Activated naive CD4-positive, alpha-beta T cell treated with anti-CD3 and anti-CD28 coated beads for 36 hours (primary cell): ENCODE results near the gene NBAS. TPM values are rescaled to one million over a fixed set of nuclear protein-coding genes. Genes with fewer than 3 reads are reported as not detected.

Experiments
- CTCF ChIA-PET: fragments of 350-600 bp; sonication (Branson Sonifier 250); formaldehyde crosslinking; loops from one replicate; lab custom pipeline; 2021; ENCODE audit warnings: antibody characterized with exemption; lab: Charles Lee
- DNase-seq: peaks from one replicate; pipeline ENCODE4 v3.0.0-alpha.2; 2020
- H3K27ac Mint-ChIP-seq: one replicate; pipeline ENCODE4 v1.8.0; 2021; ENCODE audit warnings: mild to moderate bottlenecking, mixed read lengths
- H3K27me3 Mint-ChIP-seq: one replicate; pipeline ENCODE4 v1.8.0; 2021; ENCODE audit warnings: low read depth, mixed read lengths
- H3K36me3 Mint-ChIP-seq: one replicate; pipeline ENCODE4 v1.8.0; 2021; ENCODE audit warnings: low read depth, mixed read lengths
- H3K4me1 Mint-ChIP-seq: one replicate; pipeline ENCODE4 v1.8.0; 2021; ENCODE audit warnings: low read depth, mixed read lengths
- H3K4me3 Mint-ChIP-seq: one replicate; pipeline ENCODE4 v1.8.0; 2021; ENCODE audit warnings: mild to moderate bottlenecking, moderate library complexity, mixed read lengths
- H3K9me3 Mint-ChIP-seq: one replicate; pipeline ENCODE4 v1.8.0; 2021; ENCODE audit warnings: mixed read lengths
- intact Hi-C: fragments of 100-400 bp; cut with micrococcal nuclease; formaldehyde crosslinking; loops from one replicate; pipeline ENCODE4 v1.15.1; 2023
- total RNA-seq, 2 experiments: library from RNA; stranded (reverse); gene quantifications; one replicate each; pipeline ENCODE4 v1.2.3, GENCODE V29; 2021

Gene NBAS
- total RNA-seq, result 10 to 100 TPM; 45.5 to 46.4 TPM

DNA sequence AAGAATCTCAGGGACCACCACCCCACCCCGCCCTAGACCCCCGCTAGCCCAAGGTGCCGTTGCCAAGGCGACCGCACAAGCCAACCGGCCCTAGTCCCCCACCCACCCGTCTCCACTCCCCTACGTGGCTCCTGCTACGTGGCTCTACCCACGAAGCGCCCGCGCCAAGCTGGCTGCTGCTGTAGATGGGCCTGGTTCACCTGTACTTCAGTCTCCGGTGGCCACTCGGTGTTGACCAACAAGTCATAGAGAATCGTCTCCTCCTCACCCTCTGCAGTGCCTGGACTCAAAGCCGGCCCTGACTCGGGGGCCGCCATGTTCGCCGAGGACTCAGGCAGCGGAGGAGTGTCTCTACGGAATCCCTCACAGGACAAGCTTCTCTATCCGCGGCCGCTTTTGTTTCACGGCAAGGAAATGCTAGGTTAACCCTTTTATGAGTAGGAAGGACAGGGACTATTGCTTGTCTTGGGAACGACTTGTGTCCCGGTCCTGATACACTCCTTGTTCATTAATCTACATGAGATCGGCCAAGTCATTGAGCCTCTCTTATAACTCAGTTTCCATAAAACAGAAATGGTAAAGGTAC lies at the start of gene NBAS:
Gene NBAS, minus strand, starts transcription at position 347 of the 586 bp plus-strand sequence. Its CDS starts 30 bp downstream, at position 317.
- no peaks in the 10 kb centered on the region for H3K36me3 Mint-ChIP-seq
- H3K4me3 Mint-ChIP-seq, result peak within 1 kb of the TSS; percentile 98
- H3K27me3 Mint-ChIP-seq, result no peaks in the 10 kb centered on the region
- peak within 1 kb of the TSS; percentile 92 for H3K27ac Mint-ChIP-seq
- peak; percentile 94 for DNase-seq
- intact Hi-C loops, result loop anchor here (1.0 kb wide), 4 partner anchors 16 to 419 kb away; partner anchors contain the start of gene DDX1
- H3K4me1 Mint-ChIP-seq, result peaks cover 32% of the 10 kb centered on the region
- H3K9me3 Mint-ChIP-seq, result no peaks in the 10 kb centered on the region
- CTCF ChIA-PET, result interaction anchor here (1.3 to 3.2 kb wide), 4 partner anchors 10 to 28 kb away, joined by 3 to 21 read pairs (median 7); no protein-coding TSS in a partner anchor

DNA sequence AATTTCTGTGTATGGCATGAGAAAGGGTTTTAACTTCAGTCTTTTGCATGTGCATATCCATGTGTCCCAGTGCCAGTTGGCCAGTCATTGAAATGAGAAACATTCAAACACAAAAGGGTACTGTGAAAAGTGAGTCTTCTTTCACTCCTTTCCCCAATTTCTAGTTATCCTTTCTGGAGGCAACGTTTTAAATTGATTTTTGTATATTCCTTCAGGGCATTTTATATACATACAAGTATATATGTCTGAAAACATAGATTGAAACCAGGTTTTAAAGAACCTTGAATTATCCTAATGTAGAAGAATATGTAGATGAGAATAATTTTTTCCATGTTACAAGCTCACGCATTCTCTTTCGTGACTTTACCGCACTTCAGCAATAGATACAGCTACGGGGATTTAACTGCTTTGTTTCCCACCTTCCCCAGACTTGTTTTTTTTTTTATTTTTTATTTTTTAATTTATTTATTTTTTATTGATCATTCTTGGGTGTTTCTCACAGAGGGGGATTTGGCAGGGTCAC lies 49.4 kb upstream of the NBAS start:
- intact Hi-C loops, result no loop called here
- no peak overlapping the region for H3K4me3 Mint-ChIP-seq
- no peaks in the 10 kb centered on the region for H3K9me3 Mint-ChIP-seq
- no peak for DNase-seq
- CTCF ChIA-PET, result interaction anchor here (0.9 kb wide), 1 partner anchor 22 kb away, joined by 3 read pairs; no protein-coding TSS in a partner anchor
- peaks cover 41% of the 10 kb centered on the region for H3K36me3 Mint-ChIP-seq
- H3K27ac Mint-ChIP-seq, result no peak overlapping the region
- H3K27me3 Mint-ChIP-seq, result no peaks in the 10 kb centered on the region
- no peaks in the 10 kb centered on the region for H3K4me1 Mint-ChIP-seq

DNA sequence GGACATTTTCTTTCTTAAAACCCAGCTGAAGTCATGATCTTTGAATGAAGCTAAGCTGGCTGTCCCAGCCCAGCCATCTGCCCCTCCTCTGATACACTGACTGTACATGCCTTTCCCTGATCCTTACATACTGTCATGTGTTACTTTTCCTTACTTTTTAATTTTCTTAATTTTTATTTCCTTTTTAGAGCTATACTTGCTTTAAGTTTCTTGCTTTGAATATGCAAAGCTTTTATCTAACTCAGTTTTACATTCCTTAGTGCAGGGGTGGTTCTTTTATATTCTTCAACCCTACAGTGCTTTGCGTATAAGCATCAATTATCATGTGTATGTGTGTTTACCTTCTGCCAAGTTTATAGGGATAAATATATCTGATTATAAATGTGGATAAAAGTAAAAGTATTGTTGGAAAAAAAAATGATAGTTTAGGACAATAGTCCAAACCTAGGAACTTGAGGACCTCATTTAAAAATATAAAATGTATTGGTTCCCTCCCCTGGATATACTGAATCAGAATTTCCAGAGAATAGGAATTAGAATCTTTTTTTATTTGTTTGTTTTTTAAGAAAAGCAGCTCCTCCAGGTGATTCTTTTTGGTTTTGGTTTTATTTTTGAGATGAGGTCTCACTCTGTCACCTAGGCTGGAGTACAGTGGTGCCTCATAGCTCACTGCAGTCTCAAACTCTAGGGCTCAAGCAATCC lies 48.4 kb upstream of the NBAS start:
- H3K4me1 Mint-ChIP-seq, result no peaks in the 10 kb centered on the region
- no peaks in the 10 kb centered on the region for H3K27me3 Mint-ChIP-seq
- no peak overlapping the region for H3K27ac Mint-ChIP-seq
- H3K36me3 Mint-ChIP-seq, result peaks cover 44% of the 10 kb centered on the region
- H3K4me3 Mint-ChIP-seq, result no peak overlapping the region
- H3K9me3 Mint-ChIP-seq, result no peaks in the 10 kb centered on the region
- intact Hi-C loops, result no loop called here
- no peak for DNase-seq
- CTCF ChIA-PET, result no interaction called here

DNA sequence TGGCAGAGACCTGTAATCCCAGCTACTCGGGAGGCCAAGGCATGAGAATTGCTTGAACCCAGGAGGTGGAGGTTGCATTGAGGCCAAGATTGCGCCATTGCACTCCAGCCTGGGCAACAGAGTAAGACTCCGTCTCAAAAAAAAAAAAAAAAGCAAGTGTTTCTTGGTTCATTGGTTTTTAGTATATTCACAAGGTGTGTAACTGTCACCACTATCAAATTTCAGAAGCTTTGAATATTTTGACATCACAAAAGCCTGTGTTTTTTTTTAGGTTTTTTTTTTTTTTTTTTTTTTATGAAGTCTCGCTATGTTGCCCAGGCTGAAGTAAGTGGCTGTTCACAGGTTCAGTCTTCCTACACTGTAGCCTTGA lies 47.2 kb upstream of the NBAS start:
- DNase-seq, result no peak
- Mint-ChIP-seq H3K27ac (no peak overlapping the region), H3K4me1 (no peaks in the 10 kb centered on the region), H3K27me3 (no peaks in the 10 kb centered on the region), H3K4me3 (no peak overlapping the region), H3K36me3 (peaks cover 46% of the 10 kb centered on the region), H3K9me3 (no peaks in the 10 kb centered on the region)
- intact Hi-C loops, result no loop called here
- CTCF ChIA-PET, result no interaction called here

DNA sequence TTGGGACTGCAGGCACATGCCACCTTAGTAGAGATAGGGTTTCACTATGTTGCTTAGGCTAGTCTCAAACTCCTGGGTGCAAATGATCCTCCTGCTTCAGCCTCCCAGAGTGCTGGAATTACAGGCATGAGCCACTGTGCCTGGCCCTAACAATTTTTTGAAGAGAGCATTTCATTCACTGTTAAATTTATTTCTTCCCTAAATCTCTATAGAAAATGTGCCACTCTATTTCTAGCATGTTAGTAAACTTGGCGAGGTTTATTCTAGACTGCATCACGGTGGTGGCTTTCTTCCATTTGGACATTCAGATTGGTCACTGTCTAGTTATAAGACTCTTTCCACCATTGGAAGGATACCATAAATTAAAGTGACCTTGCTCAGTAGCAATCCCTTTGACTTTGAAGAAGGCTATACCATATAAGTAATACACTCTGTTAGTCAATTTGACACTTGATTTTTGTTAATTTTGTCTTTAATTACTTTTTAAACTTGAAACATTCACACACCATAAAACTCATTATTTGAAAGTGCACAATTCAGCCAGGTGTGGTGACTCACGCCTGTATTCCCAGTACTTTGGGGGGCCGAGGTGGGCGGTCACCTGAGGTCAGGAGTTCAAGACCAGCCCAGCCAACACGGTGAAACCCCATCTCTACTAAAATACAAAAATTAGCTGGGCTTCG lies 46.7 kb upstream of the NBAS start:
- Mint-ChIP-seq H3K27me3 (no peaks in the 10 kb centered on the region), H3K4me3 (no peak overlapping the region), H3K36me3 (peaks cover 48% of the 10 kb centered on the region), H3K27ac (no peak overlapping the region), H3K4me1 (no peaks in the 10 kb centered on the region), H3K9me3 (no peaks in the 10 kb centered on the region)
- CTCF ChIA-PET, result no interaction called here
- no peak for DNase-seq
- intact Hi-C loops, result no loop called here

DNA sequence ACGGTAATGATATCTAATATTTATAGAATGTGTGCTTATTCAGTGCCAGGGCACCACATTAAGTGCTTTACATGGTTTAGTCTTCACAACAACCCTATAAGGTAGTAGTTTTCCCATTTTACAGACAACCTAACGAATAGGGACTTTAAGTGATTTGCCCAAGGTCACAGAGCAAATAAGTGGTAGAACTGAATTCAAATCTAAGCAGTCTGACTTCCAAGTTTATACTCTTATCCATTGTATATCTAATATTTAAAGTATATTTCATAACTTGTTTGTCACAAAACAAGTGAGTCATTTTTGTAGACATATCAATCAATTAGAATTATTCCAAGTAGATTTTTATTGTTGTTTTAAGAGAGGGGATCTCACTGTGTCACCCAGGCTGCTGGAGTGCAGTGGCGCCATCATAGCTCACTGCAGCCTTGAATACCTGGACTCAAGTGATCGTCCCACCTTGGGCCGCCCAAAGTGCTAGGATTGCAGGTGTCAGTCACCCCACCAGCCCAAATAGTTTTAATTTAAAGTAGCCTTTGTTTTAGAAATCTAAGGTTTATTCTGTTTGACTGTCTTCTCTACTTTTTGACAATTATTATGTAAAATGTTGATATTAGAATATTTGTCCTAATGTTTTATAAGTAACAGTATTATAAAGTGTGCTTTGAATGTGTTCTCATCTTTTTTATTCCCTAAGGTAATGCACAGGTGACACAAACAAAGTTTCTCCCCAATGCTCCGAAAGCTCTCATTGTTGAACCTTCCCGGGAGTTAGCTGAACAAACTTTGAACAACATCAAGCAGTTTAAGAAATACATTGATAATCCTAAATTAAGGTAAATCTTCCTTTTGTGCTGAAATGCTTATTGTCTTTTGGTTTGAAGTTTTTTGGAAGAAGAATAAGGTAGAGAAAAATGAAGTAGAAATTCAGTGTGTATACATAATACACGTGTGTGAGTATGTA lies 45.6 kb upstream of the NBAS start:
- Mint-ChIP-seq H3K9me3 (no peaks in the 10 kb centered on the region), H3K4me3 (no peak overlapping the region), H3K27me3 (no peaks in the 10 kb centered on the region), H3K27ac (no peak overlapping the region), H3K36me3 (peaks cover 55% of the 10 kb centered on the region), H3K4me1 (no peaks in the 10 kb centered on the region)
- CTCF ChIA-PET, result no interaction called here
- DNase-seq, result no peak
- intact Hi-C loops, result no loop called here

DNA sequence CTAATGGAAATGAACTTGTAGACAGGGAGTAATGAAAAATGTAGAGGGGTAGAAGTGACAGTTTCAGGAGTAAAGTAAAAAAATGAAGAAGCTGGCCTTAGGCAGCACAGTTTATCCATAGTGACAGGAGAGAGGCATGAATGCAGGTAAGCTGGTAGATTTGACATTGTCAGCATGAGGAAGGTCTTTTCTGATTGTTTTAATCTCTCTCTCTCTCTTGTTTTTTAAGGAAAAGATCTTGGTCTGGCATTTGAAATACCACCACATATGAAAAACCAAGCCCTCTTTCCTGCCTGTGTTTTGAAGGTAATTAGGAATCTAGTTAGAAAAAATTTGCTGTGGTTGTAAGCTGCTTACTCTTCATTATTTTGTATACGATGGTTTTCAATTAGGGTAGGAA lies 44.6 kb upstream of the NBAS start:
- Mint-ChIP-seq H3K36me3 (peaks cover 59% of the 10 kb centered on the region), H3K4me1 (no peaks in the 10 kb centered on the region), H3K27me3 (no peaks in the 10 kb centered on the region), H3K27ac (no peak overlapping the region), H3K9me3 (no peaks in the 10 kb centered on the region), H3K4me3 (no peak overlapping the region)
- intact Hi-C loops, result no loop called here
- CTCF ChIA-PET, result no interaction called here
- no peak for DNase-seq

DNA sequence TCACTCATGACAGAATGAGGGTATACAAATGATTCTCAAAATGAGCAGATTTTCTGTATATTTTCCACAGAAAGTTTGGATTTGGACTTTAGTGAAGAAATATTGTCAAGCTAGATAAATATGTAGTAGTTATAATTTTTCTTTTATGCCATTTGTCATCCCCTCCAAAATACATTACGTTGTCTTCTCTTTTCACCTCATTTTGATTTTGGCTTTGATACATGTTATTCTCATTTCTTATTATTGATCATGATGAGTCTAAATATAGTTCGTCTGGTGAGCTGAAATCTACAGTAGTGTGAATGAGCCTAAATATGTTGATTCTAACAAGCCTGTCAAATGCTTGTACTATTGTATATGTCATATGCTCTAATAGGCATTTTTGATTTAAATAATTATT lies 42.8 kb upstream of the NBAS start:
- Mint-ChIP-seq H3K36me3 (peaks cover 52% of the 10 kb centered on the region), H3K27me3 (no peaks in the 10 kb centered on the region), H3K4me1 (no peaks in the 10 kb centered on the region), H3K4me3 (no peak overlapping the region), H3K27ac (no peak overlapping the region), H3K9me3 (no peaks in the 10 kb centered on the region)
- no peak for DNase-seq
- CTCF ChIA-PET, result interaction anchor here (0.6 kb wide), 1 partner anchor 10 kb away, joined by 3 read pairs; no protein-coding TSS in a partner anchor
- intact Hi-C loops, result no loop called here

DNA sequence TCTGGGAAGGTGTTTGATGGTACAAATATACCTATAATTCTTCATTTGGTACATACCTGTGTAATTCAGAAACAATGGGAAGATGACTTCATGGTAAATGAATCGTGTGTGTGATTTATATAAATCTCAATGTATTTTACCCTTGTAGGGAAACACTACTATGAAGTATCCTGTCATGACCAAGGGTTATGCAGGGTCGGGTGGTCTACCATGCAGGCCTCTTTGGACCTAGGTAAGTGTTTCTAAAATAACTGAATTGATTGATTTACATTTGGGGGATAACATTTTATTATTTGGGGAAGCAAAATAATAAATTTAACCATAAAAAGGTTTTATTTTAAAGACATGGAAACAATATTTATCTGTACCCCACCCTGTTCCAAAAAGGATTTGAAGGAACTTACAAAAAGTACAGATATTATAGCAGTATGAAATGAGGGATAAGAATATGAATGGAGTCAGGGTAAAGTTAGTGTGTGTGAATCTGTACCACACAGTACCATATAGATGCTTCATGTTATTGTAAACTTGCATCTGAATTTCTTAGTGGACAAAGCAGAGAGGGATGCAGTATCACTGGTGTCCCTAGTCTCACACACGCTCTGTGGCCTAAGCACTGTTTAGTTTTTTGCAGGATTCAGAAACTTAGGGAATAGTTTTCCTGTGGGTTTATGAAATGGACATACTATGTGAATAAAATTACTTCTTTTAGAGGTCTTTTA lies 42.1 kb upstream of the NBAS start:
- no peak overlapping the region for H3K27ac Mint-ChIP-seq
- no peak overlapping the region for H3K4me3 Mint-ChIP-seq
- intact Hi-C loops, result no loop called here
- DNase-seq, result no peak
- CTCF ChIA-PET, result interaction anchor here (0.6 kb wide), 1 partner anchor 11 kb away, joined by 3 read pairs; no protein-coding TSS in a partner anchor
- no peaks in the 10 kb centered on the region for H3K9me3 Mint-ChIP-seq
- peaks cover 1% of the 10 kb centered on the region for H3K4me1 Mint-ChIP-seq
- no peaks in the 10 kb centered on the region for H3K27me3 Mint-ChIP-seq
- H3K36me3 Mint-ChIP-seq, result peaks cover 55% of the 10 kb centered on the region

DNA sequence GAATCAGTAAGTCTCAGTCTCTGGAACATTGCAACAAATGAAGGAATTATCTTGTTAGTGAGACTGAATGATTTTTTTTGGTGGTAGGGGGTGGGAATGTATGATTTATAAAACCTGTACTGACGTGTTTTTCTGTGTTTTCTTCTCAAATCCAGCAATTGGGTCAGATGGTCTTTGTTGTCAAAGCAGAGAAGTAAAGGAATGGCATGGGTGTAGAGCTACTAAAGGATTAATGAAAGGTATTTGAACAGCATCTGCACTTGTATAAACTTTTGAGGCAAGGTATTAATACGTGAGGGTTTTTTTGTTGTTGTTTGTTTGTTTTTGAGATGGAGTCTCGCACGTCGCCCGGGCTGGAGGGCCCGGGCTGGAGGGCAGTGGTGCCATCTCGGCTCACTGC lies 41.3 kb upstream of the NBAS start:
- H3K9me3 Mint-ChIP-seq, result no peaks in the 10 kb centered on the region
- H3K4me1 Mint-ChIP-seq, result peaks cover 2% of the 10 kb centered on the region
- no peaks in the 10 kb centered on the region for H3K27me3 Mint-ChIP-seq
- H3K4me3 Mint-ChIP-seq, result no peak overlapping the region
- H3K27ac Mint-ChIP-seq, result no peak overlapping the region
- CTCF ChIA-PET, result interaction anchor here (1.0 kb wide), 1 partner anchor 40 kb away, joined by 4 read pairs; no protein-coding TSS in a partner anchor
- intact Hi-C loops, result no loop called here
- no peak for DNase-seq
- peaks cover 51% of the 10 kb centered on the region for H3K36me3 Mint-ChIP-seq

DNA sequence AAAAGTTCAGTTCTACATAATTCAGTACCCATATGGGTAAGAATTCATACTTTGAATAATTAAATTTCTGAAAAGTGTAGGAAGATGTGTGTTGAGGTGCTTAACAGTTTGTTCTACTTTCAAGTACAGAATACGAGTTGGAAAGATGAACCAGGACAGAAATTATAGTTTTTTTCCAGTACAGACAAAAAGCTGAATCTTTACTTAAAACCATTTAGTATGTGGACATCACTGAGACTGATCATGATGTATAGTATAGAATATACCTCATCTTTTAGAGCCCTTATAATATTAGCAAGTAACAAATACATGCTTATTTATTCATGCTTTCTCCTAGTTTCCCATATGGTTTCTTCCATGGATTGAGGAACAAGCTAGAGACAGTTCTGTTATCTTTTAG lies 40.5 kb upstream of the NBAS start:
- CTCF ChIA-PET, result interaction anchor here (1.0 kb wide), 1 partner anchor 40 kb away, joined by 4 read pairs; no protein-coding TSS in a partner anchor
- no peaks in the 10 kb centered on the region for H3K9me3 Mint-ChIP-seq

More for the DNA sequence above, 40.5 kb upstream of the NBAS start:
- no peaks in the 10 kb centered on the region for H3K27me3 Mint-ChIP-seq
- H3K27ac Mint-ChIP-seq, result no peak overlapping the region
- H3K4me1 Mint-ChIP-seq, result peaks cover 2% of the 10 kb centered on the region
- H3K4me3 Mint-ChIP-seq, result no peak overlapping the region
- peaks cover 51% of the 10 kb centered on the region for H3K36me3 Mint-ChIP-seq
- no peak for DNase-seq
- intact Hi-C loops, result no loop called here
